T-helper 1 cell treated with Interleukin-12 subunit alpha and Interleukin-12 subunit beta and Interleukin-4 antibody, amounts not matched to agents 30 μg/mL and 1 μg/mL, for 36 hours (primary cell): ENCODE measurements around the gene BDH1.
"Not testable (repeated sequence)": the region's sequence is repeated elsewhere in the genome, so short reads cannot be mapped to it uniquely, and the experiment has no call there.

Experiments used
- H3K27ac Mint-ChIP-seq: one replicate; pipeline ENCODE4 v1.8.0; 2021; ENCODE audit warnings: mild to moderate bottlenecking, mixed read lengths
- H3K27me3 Mint-ChIP-seq: one replicate; pipeline ENCODE4 v1.8.0; 2021; ENCODE audit warnings: low read depth, mixed read lengths
- H3K36me3 Mint-ChIP-seq: one replicate; pipeline ENCODE4 v1.8.0; 2021; ENCODE audit warnings: low read depth, mixed read lengths
- H3K4me1 Mint-ChIP-seq: one replicate; pipeline ENCODE4 v1.8.0; 2021; ENCODE audit warnings: low read depth, mixed read lengths
- H3K4me3 Mint-ChIP-seq: one replicate; pipeline ENCODE4 v1.8.0; 2021; ENCODE audit warnings: mild to moderate bottlenecking, moderate library complexity, mixed read lengths
- H3K9me3 Mint-ChIP-seq: one replicate; pipeline ENCODE4 v1.8.0; 2021; ENCODE audit warnings: mixed read lengths

BDH1 gene

DNA sequence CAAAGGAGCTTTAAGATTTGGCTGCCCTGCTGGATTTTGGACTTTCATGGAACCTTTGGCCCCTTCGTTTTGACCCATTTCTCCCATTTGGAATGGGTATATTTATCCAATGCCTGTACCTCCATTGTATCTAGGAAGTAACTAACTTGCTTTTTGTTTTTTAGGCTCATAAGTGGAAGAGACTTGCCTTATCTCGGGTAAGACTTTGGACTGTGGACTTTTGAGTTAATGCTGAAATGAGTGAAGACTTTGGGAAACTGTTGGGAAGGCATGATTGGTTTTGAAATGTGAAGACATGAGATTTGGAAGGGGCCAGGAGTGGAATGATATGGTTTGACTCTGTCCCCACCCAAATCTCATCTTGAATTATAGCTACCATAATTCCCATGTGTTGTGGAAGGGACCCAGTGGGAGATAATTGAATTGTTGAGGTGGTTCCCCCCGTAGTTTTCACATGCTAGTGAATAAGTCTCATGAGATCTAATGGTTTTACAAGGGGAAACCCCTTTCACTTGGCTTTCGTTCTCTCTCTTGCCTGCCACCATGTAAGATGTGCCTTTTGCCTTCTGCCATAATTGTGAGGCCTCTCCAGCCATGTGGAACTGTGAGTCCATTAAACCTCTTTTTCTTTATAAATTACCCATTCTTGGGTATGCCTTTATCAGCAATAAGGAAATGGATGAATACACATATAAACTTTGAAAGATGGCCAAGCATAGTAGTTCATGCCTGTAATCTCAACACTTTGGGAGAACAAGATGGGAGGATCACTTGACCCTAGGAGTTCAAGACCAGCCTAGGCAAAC is 15.5 kb upstream of the BDH1 start:
- not testable (repeated sequence) for H3K36me3 Mint-ChIP-seq, H3K27ac Mint-ChIP-seq, H3K4me3 Mint-ChIP-seq, H3K4me1 Mint-ChIP-seq
- H3K27me3 Mint-ChIP-seq = peaks cover 24% of the 10 kb centered on the region
- H3K9me3 Mint-ChIP-seq = peaks cover 32% of the 10 kb centered on the region

DNA sequence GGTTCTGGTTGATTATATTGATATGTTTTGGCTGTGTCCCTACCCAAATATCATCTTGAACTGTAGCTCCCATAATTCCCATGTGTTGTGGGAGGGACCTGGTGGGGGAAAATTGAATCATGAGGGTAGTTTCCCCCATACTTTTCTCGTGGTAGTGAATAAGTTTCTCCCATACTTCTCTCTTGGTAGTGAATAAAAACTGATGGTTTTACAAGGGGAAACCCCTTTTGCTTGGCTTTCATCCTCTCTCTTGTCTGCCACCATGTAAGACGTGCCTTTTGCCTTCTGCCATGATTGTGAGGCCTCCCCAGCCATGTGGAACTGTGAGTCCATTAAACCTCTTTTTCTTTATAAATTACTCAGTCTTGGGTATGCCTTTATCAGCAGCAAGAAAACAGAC is 13.7 kb upstream of the BDH1 start:
- not testable (repeated sequence) for H3K4me3 Mint-ChIP-seq, H3K36me3 Mint-ChIP-seq, H3K4me1 Mint-ChIP-seq, H3K27ac Mint-ChIP-seq
- H3K9me3 Mint-ChIP-seq = peaks cover 33% of the 10 kb centered on the region
- peaks cover 20% of the 10 kb centered on the region for H3K27me3 Mint-ChIP-seq

DNA sequence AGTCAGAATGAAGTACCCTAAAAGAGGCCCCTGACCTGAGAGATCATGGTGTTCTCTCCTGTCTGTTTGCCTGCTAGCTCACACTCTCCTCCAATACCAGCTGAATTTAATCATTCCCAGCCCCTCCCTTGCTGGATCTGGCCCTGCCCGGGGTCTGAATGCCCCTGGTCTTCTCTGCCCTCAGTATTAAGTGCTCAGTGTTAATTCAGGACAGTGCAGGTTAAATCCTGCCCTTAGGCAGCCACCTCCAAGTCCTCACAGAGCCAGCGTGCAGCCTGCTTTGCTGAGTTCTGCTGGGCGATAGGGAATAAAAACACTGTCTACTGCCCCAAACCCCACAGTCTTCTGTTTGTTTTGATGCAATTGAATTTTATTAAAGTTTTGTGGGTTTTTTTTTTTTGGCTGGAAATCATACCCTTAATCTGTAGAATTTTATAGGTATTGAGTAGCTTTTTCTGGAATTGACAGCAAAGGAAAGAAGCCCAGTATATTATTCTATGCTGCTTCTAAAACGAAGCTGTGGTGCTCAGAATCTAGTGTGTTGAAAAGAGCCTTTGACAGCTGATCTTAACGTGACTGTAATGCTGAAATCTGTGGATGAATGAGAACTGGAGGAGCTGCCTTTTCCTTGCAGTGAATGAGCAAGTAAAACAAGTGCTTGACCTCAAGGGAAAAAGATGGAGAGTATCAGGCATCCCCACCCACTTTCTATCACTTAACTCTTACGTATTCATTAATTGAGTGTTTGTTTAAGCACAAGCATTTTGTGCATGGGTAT is 12.3 kb upstream of the BDH1 start:
- H3K27me3 Mint-ChIP-seq = peaks cover 18% of the 10 kb centered on the region
- H3K4me3 Mint-ChIP-seq = no peak overlapping the region
- no peak overlapping the region for H3K27ac Mint-ChIP-seq

DNA sequence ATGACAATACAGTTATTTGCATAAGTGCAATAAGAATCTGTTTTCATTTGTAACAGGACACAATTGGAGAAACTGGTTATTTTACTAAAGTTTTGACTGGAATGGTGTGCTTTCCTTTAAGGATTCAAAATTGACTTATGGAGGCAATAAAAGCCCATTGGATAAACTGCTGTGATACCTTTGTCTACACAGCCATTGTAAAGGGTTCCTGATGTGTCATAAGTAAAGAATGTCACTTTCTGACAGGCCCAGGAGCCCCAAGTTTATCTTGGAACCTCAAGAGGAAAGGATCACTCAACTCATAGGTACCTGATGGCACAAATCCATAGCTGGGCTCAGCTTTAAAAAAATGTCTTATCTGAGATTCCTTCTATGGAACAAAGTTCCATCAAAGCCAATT is 10.4 kb upstream of the BDH1 start:
- not testable (repeated sequence) for H3K4me3 Mint-ChIP-seq, H3K4me1 Mint-ChIP-seq, H3K27ac Mint-ChIP-seq
- Mint-ChIP-seq H3K9me3 (peaks cover 50% of the 10 kb centered on the region), H3K36me3 (peaks cover 12% of the 10 kb centered on the region), H3K27me3 (peaks cover 25% of the 10 kb centered on the region)

More for the DNA sequence above, 12.3 kb upstream of the BDH1 start:
- H3K4me1 Mint-ChIP-seq = no peaks in the 10 kb centered on the region
- peaks cover 6% of the 10 kb centered on the region for H3K36me3 Mint-ChIP-seq
- peaks cover 41% of the 10 kb centered on the region for H3K9me3 Mint-ChIP-seq

DNA sequence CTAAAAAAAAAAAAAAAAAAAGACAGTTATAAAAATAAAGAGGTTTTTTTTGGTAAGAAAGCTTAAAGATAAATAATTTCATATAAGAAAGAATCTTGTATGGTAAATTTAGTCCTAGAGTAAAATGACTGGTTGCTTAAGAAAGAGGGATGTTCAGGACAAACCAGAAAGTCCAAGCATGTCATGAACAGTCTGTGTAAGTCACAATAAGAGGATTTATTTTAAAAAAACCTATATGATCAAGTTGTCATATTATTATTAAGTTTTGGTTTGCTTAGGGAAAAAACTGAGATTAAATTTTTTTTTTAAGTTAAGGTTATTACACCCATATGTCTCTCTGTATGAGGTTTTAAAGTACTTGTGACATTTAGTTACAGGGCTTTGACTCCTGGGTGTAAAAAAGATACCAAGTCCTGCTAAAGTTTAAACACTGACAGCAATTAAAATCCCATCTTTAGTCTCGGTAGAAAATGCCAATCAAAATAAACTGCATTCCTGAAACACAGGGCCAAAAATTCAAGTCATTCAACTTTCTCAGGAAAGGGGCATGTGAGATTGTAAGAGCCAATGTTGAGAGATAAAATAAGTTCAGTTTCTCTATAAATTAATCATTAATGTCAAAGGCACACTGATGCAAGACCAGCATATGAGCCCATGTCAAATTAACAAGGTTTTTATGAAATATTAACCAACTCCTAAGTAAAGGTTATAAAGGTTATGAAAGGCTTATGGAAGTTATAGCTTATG is 8.5 kb upstream of the BDH1 start:
- H3K27me3 Mint-ChIP-seq = peaks cover 28% of the 10 kb centered on the region
- peaks cover 5% of the 10 kb centered on the region for H3K4me1 Mint-ChIP-seq
- H3K4me3 Mint-ChIP-seq = no peak overlapping the region
- peaks cover 39% of the 10 kb centered on the region for H3K9me3 Mint-ChIP-seq
- H3K27ac Mint-ChIP-seq = no peak overlapping the region
- H3K36me3 Mint-ChIP-seq = peaks cover 12% of the 10 kb centered on the region

DNA sequence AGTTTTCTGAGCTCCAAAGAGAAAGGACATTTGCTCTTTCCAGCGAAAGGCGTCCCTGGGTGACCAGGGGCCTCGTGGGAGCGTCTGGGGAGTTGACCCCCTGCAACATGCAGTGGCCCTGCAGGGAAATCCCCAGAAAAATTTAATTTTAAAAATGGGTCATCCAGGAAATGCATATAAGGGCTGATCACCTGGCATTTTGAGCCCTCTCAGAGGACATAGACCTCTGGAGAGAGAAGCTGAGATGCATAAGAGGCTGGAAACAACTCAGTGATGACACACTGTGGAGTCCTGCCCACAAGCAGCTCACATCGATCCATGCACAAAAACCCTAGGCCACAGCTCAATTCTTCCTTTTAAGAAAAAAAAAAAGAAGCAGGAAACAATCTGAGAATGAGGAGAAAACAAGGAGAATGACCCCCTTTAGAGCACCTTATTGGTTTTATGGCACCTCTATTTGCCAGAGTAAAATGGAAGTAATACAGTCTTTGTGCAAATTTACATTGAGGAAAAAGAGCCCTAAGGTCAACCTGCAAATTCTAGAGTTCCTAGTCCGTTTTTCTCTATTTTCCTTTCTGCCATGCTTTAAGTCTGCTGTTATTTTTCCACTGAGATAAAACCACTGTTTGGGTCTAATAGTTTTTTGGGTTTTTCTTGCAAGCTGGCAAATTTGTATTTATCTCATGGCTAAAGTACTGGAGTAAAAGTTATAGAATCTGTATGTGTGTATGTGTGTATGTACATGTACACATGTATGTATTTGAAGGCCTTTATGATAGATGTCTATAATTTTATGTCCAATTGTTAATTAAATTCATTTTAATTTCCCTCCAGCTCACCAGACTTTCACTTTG is 6.9 kb upstream of the BDH1 start:
- H3K4me1 Mint-ChIP-seq = peaks cover 5% of the 10 kb centered on the region
- peaks cover 32% of the 10 kb centered on the region for H3K9me3 Mint-ChIP-seq
- H3K27ac Mint-ChIP-seq = no peak overlapping the region
- H3K27me3 Mint-ChIP-seq = peaks cover 32% of the 10 kb centered on the region
- H3K4me3 Mint-ChIP-seq = no peak overlapping the region
- peaks cover 13% of the 10 kb centered on the region for H3K36me3 Mint-ChIP-seq

DNA sequence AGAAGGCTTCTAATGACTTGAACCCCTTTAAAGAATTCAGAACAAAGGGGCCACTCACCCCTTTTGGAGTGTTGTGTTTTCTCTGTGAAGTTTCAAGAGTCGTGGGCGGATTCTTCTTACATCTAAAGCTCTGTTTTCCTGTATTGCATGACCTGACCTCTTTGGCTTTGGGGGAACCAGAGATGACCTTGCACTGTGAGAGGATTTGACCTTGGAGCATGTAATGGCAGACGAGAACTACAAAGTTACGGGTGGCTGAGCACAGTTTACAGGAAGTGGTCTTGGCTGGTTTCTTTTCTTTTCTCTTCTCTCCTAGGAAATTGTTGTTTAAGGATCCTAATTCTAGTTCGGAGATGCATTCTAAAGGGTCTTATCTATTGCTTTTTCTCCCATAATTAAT is 6.2 kb upstream of the BDH1 start:
- Mint-ChIP-seq H3K9me3 (peaks cover 26% of the 10 kb centered on the region), H3K36me3 (peaks cover 13% of the 10 kb centered on the region), H3K4me1 (peaks cover 8% of the 10 kb centered on the region), H3K27ac (no peak overlapping the region), H3K4me3 (no peak overlapping the region), H3K27me3 (peaks cover 31% of the 10 kb centered on the region)

DNA sequence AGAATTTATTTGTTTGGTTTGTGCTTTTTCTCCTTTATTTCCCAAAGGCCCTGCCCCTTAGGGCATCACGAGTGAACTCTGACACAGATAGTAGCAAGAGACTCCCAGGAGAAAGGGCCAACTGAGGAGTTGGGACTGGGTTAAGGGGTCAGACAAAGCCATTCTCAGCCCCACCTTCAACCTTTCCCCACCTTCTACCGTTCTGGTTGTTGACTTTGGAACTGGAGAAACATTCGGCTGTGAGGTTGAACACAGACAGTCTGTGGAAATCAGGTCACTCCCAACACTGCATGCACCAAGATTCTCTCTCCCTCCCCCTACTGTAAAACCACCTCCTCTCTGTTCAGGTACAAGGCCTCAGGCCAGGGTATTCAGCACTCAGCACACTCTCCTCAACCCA is 3.9 kb upstream of the BDH1 start:
- Mint-ChIP-seq H3K27me3 (peaks cover 28% of the 10 kb centered on the region), H3K27ac (no peak overlapping the region)

DNA sequence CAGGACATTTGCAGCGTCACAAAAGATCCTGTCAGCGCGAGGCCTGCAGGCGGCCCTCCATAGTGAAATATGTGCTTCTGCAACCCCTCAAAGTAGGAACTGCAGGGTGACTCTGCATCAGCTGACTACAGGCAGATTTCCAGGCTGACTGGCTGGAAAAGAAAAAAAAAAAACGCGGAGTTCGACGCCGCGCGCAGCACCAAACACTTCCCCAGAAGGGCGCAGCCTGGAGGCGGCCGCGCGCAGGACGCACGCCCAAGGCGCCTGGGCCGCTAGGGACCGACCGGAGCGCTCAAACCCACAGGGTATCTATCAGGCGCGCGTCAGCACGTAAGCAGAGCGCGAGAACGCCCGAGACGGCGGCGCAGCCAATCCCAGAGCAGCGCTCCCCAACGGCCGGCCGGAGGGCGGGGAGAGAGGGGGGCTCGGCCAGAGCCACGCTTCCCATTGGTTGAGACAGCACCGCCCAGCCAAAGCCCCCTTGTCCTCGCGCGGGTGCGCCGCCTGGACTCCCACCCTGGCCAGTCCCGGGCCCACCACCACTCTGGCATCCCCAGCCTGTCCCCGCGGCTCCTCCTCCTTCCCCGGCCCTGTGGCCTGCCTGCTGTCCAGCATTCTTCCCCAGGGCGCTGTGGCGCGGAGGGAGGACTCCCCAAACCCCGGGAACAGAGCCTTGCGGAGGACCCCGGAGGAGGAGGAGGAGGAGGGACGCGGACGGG is 1.0 kb downstream of the BDH1 start:
- Mint-ChIP-seq H3K36me3 (peaks cover 14% of the 10 kb centered on the region), H3K27me3 (peaks cover 19% of the 10 kb centered on the region), H3K4me1 (peaks cover 32% of the 10 kb centered on the region), H3K4me3 (peak overlapping the region; percentile 92), H3K27ac (peak overlapping the region; percentile 90), H3K9me3 (no peaks in the 10 kb centered on the region)

More for the DNA sequence above, 3.9 kb upstream of the BDH1 start:
- peaks cover 24% of the 10 kb centered on the region for H3K9me3 Mint-ChIP-seq
- H3K4me1 Mint-ChIP-seq = peaks cover 9% of the 10 kb centered on the region
- H3K36me3 Mint-ChIP-seq = peaks cover 13% of the 10 kb centered on the region
- H3K4me3 Mint-ChIP-seq = no peak overlapping the region

DNA sequence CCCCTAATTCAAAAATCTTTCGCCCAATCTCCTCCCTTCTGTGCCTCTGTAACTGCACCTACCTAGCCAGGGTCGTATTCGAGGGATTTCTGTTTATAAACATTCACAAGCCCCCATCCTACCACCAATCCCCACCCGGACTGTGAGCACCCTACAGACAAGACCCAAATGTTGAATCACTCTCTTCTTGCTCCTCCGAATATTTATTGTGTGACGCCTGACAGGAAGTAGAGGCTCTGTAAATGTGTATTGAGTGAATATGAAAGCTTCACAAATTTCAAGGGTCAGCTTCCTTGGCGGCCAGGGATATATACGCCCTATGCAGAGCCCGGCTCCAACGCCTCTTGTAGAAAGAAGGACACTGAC is 1.6 kb downstream of the BDH1 start:
- Mint-ChIP-seq H3K4me3 (peak overlapping the region; percentile 92), H3K36me3 (peaks cover 11% of the 10 kb centered on the region), H3K9me3 (no peaks in the 10 kb centered on the region), H3K4me1 (peaks cover 32% of the 10 kb centered on the region), H3K27ac (peak overlapping the region; percentile 90), H3K27me3 (peaks cover 15% of the 10 kb centered on the region)

DNA sequence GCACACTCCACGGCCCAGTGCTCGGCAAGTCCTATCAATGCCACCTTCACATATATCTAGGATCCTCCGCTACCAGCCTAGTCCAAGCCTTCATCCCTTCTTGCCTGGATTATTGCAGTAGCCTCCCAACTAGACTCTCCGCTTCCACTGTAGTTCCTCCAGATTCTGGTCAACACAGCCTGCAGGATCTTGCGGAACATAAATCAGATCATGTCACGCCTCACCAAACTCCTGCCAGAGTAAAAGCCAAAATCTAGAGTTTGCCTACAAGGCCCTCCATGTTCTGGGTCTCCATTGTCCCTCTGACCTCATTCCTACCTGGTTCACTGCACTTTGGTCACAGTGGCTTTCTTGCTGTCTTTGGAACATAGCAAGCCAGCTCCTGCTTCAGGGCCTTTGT is 3.6 kb downstream of the BDH1 start:
- H3K4me1 Mint-ChIP-seq = peaks cover 37% of the 10 kb centered on the region
- H3K27ac Mint-ChIP-seq = no peak overlapping the region
- H3K4me3 Mint-ChIP-seq = no peak overlapping the region
- no peaks in the 10 kb centered on the region for H3K9me3 Mint-ChIP-seq
- peaks cover 3% of the 10 kb centered on the region for H3K27me3 Mint-ChIP-seq
- peaks cover 11% of the 10 kb centered on the region for H3K36me3 Mint-ChIP-seq

DNA sequence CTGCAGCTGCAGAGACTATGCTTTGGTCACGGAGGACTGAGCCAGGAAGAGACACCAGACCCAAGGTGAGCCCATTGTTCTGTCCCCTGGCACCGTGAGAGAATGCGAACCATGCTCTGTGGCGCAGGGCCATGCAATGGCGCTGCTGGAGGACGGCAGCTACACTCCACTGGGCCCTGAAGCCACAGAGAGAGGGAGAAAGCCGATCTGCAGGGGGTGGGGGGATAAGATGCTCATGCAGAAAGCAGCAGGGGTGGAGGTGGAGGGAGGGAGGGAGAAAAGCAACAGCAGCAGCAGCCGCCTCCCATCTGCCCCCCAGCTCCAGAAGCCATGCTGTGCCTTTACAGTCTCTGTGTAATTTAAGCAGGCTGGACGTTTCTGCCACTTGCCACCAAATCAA is 5.3 kb downstream of the BDH1 start:
- no peak overlapping the region for H3K27ac Mint-ChIP-seq
- H3K27me3 Mint-ChIP-seq = no peaks in the 10 kb centered on the region
- peaks cover 16% of the 10 kb centered on the region for H3K36me3 Mint-ChIP-seq
- no peaks in the 10 kb centered on the region for H3K9me3 Mint-ChIP-seq
- H3K4me1 Mint-ChIP-seq = peaks cover 36% of the 10 kb centered on the region
- H3K4me3 Mint-ChIP-seq = no peak overlapping the region

DNA sequence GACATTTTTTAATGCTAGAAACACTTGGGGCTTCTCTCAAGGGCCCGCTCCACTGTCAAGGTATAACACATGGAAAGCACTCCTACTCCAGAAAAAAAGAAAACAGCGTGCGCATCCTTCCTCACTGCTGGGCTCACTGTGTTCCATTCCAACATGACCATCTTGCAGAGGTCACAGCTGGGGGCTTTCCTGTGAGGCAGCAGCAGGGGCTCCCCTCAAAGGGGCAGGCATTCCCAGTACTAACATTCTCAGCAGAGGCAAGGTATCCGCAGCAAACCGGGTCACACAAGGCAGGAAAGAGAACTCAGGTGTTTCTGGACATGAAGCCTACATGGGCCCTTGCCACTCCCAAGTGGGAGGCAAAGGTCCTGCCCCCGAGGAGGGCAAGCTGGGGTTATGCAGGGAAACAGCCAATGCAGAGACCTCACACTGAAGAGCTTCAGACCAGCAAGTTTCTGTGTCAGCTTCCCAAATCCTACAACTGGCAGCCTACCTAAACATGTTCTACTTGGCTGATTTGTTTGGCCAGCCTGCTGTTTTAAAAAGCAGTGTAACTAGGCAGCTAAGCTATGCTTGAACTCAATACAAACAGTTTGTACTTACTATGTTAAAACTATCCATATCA is 6.4 kb downstream of the BDH1 start:
- H3K4me1 Mint-ChIP-seq = peaks cover 36% of the 10 kb centered on the region
- no peak overlapping the region for H3K4me3 Mint-ChIP-seq

More for the DNA sequence above, 6.4 kb downstream of the BDH1 start:
- Mint-ChIP-seq H3K27me3 (no peaks in the 10 kb centered on the region), H3K9me3 (no peaks in the 10 kb centered on the region), H3K27ac (no peak overlapping the region), H3K36me3 (peaks cover 20% of the 10 kb centered on the region)
